Left lung (tissue), 14 donors: ENCODE data around the gene RITA1. TPM values are rescaled to one million over a fixed set of nuclear protein-coding genes. Genes with fewer than 3 reads are reported as not detected.
A peak's percentile ranks its signal among the peaks of the same experiment; 100 is the strongest.

Experiments
- ATAC-seq: fragments of 200-7000 bp; cut with Tn5 transposase; one replicate; pipeline ENCODE4 v1.9.1; 2020; ENCODE audit warnings: moderate library complexity
- DNase-seq, 4 donors: peaks; one replicate each; pipeline ENCODE4 v3.0.0-alpha.2; 2013 to 2020
- H3K27ac ChIP-seq, 2 donors: fragments of 200-600 bp; sonication (generic) in 1 of 2; one replicate each; pipeline versions ENCODE4 v1.5.0 to v1.8.0; 2020 to 2021
- H3K27me3 ChIP-seq, 2 donors: fragments of 200-600 bp; sonication (generic) in 1 of 2; one replicate each; pipeline versions ENCODE4 v1.5.0 to v1.8.0; 2020 to 2021
- H3K36me3 ChIP-seq, 2 donors: fragments of 200-600 bp; sonication (generic) in 1 of 2; one replicate each; pipeline versions ENCODE4 v1.5.0 to v1.8.0; 2020 to 2021
- H3K4me1 ChIP-seq, 2 donors: fragments of 200-600 bp; one replicate each; pipeline ENCODE4 v1.8.0; 2021
- H3K4me3 ChIP-seq, 2 donors: fragments of 200-600 bp; sonication (generic) in 1 of 2; one replicate each; pipeline versions ENCODE4 v1.5.0 to v1.8.0; 2020 to 2021; ENCODE audit warnings: mild to moderate bottlenecking in 1 of 2
- H3K9me3 ChIP-seq, 2 donors: fragments of 200-600 bp; sonication (generic) in 1 of 2; one replicate each; pipeline versions ENCODE4 v1.5.0 to v1.8.0; 2020 to 2021
- intact Hi-C, 2 donors: fragments of 100-400 bp; cut with DNase I; formaldehyde crosslinking; loops; one replicate each; pipeline versions ENCODE4 v1.11.2 to v1.14.2; 2022
- long read RNA-seq, 12 donors: library from polyadenylated mRNA in 2 of 12; unstranded in 2 of 12; transcript quantifications; one replicate each; pipeline ENCODE4 v2.0.0 and lab custom pipeline, GENCODE V29; 2019 to 2026
- polyA plus RNA-seq, 6 donors: library from polyadenylated mRNA; unstranded; fragments of 120-200 nt; gene quantifications; one replicate each; pipeline ENCODE4 v1.2.1, GENCODE V29; 2013; ENCODE audit not compliant: insufficient read length in 6 of 6
- total RNA-seq, 2 donors: library from RNA; stranded (reverse); fragmentation: NEBNext Ultra II Directional; extraction: Animal tissue kit (Norgen Biotek cat#: 25700); gene quantifications; one replicate each; pipeline ENCODE4 v1.2.1, GENCODE V29; 2021
- TF ChIP-seq, protein P1 (sequence below), 2 donors: fragments of 200-600 bp; sonication (generic) in 1 of 2; IDR thresholded peaks; one replicate each; pipeline versions ENCODE4 v1.5.0 to v1.8.0; 2021; ENCODE audit warnings: antibody characterized with exemption in 2 of 2
- donor health status: DM: no; HTN: yes; CAD: no.
- donor health status: DM: no; HTN: no; CAD: no.

The RITA1 gene
- total RNA-seq (10 to 100 TPM; 16.7 to 17.3 TPM), polyA plus RNA-seq (10 to 100 TPM in 4 of 6 donors, 1 to 10 TPM in 2; 9.1 to 14.4 (median 10.9) TPM)
- long read RNA-seq, donor 1, transcript RITA1-201 (4 exons, 2,053 nt) = major isoform, 14 of 22 reads
- long read RNA-seq, donor 1, partial matches to known transcripts = 6 of 22 reads
- long read RNA-seq, donor 1, other reads (novel, unspliced or antisense) = 0 of 22 reads
- long read RNA-seq, donor 2, transcript RITA1-201 (4 exons, 2,053 nt) = major isoform, 7 of 9 reads
- long read RNA-seq, donor 2, partial matches to known transcripts = 0 of 9 reads
- long read RNA-seq, donor 2, other reads (novel, unspliced or antisense) = 0 of 9 reads
- long read RNA-seq, donor 3, partial matches to known transcripts = 5 of 8 reads
- long read RNA-seq, donor 3, other reads (novel, unspliced or antisense) = 0 of 8 reads
- long read RNA-seq, donor 4, transcript RITA1-201 (4 exons, 2,053 nt) = major isoform, 23 of 29 reads
- long read RNA-seq, donor 4, partial matches to known transcripts = 4 of 29 reads
- long read RNA-seq, donor 4, other reads (novel, unspliced or antisense) = 0 of 29 reads
- long read RNA-seq, donor 5, transcript RITA1-201 (4 exons, 2,053 nt) = major isoform, 10 of 11 reads
- long read RNA-seq, donor 5, partial matches to known transcripts = 0 of 11 reads
- long read RNA-seq, donor 5, other reads (novel, unspliced or antisense) = 0 of 11 reads
- long read RNA-seq, donor 6, transcript RITA1-201 (4 exons, 2,053 nt) = major isoform, 7 of 7 reads
- long read RNA-seq, donor 6, partial matches to known transcripts = 0 of 7 reads
- long read RNA-seq, donor 6, other reads (novel, unspliced or antisense) = 0 of 7 reads
- long read RNA-seq, donor 7, partial matches to known transcripts = 0 of 4 reads
- long read RNA-seq, donor 7, other reads (novel, unspliced or antisense) = 0 of 4 reads
- long read RNA-seq, donor 8, transcript RITA1-201 (4 exons, 2,053 nt) = major isoform, 7 of 9 reads
- long read RNA-seq, donor 8, partial matches to known transcripts = 0 of 9 reads
- long read RNA-seq, donor 8, other reads (novel, unspliced or antisense) = 0 of 9 reads
- long read RNA-seq, donor 9 = 0 reads
- long read RNA-seq, donor 10, transcript RITA1-201 (4 exons, 2,053 nt) = major isoform, 42 of 50 reads
- long read RNA-seq, donor 10, partial matches to known transcripts = 3 of 50 reads
- long read RNA-seq, donor 10, other reads (novel, unspliced or antisense) = 1 of 50 reads
- long read RNA-seq, donor 11, transcript RITA1-201 (4 exons, 2,053 nt) = major isoform, 14 of 24 reads
- long read RNA-seq, donor 11, partial matches to known transcripts = 5 of 24 reads
- long read RNA-seq, donor 11, other reads (novel, unspliced or antisense) = 0 of 24 reads
- long read RNA-seq, donor 12, transcript RITA1-201 (4 exons, 2,053 nt) = major isoform, 10 of 13 reads
- long read RNA-seq, donor 12, partial matches to known transcripts = 0 of 13 reads
- long read RNA-seq, donor 12, other reads (novel, unspliced or antisense) = 0 of 13 reads

DNA sequence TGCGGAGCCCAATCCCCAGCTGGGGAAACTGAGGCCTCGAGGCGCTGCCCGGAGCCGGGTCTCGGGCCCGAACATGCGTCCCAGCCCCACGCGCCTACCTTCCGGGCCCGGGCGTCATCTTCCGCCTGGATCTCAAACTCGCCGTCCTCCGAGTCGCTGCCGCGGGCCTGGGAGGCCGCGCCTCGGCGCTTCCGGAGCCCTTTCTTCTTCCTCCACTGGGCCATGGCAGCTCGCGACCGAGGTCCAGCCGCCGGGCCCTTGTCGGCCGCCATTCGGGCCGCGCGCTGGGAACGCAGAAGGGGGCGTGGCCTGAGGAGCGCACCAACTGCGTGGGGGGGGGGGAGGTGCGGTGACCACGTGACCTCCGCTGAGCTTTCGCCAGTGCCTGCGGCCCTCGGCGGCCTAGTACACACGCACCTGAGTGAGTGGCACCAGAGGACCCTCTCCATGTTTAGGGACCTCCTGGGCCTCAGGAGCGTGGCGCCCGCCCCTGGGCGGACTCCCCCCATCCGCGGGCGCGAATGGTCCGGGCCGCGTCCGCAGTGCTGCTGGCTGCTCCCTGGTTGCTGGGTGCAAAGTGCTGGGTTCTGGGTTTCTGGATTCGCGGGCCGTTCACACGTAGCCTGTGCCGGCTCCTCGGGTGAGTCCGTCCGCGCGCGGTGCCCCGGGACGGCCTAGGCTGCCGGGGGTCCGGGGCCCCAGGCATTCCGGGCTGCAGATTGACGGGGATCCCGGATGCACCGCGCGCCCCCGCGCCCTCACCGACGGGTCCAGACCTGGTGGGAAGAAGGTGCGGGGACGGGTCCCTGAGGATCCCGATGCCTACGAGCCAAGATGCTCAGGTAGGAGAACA, at the start of gene RITA1, which contains the start of gene DDX54:
Gene RITA1 (plus strand): TSS at position 542 of the 853 bp plus-strand sequence. CDS start 1,026 bp downstream, outside the sequence.
Gene DDX54 (minus strand): TSS at position 299 of the 853 bp plus-strand sequence. CDS start 27 bp downstream, at position 272.
- Histone ChIP-seq H3K36me3 (peaks cover 0 to 14% of the 10 kb centered on the region in 2 donors), H3K4me3 (peak within 1 kb of the TSS; percentile 100), H3K4me1 (peaks cover 5 to 46% of the 10 kb centered on the region in 2 donors), H3K27me3 (no peaks in the 10 kb centered on the region), H3K9me3 (no peaks in the 10 kb centered on the region), H3K27ac (peak within 1 kb of the TSS; percentile 90 to 97)
- TF ChIP-seq, protein P1, sequence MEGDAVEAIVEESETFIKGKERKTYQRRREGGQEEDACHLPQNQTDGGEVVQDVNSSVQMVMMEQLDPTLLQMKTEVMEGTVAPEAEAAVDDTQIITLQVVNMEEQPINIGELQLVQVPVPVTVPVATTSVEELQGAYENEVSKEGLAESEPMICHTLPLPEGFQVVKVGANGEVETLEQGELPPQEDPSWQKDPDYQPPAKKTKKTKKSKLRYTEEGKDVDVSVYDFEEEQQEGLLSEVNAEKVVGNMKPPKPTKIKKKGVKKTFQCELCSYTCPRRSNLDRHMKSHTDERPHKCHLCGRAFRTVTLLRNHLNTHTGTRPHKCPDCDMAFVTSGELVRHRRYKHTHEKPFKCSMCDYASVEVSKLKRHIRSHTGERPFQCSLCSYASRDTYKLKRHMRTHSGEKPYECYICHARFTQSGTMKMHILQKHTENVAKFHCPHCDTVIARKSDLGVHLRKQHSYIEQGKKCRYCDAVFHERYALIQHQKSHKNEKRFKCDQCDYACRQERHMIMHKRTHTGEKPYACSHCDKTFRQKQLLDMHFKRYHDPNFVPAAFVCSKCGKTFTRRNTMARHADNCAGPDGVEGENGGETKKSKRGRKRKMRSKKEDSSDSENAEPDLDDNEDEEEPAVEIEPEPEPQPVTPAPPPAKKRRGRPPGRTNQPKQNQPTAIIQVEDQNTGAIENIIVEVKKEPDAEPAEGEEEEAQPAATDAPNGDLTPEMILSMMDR (IDR thresholded peaks at IDR 0.05) = no peak
- intact Hi-C loops = no loop called here
- DNase-seq (peak; percentile 79 to 93 (median 86)), ATAC-seq (peak; percentile 91)

DNA sequence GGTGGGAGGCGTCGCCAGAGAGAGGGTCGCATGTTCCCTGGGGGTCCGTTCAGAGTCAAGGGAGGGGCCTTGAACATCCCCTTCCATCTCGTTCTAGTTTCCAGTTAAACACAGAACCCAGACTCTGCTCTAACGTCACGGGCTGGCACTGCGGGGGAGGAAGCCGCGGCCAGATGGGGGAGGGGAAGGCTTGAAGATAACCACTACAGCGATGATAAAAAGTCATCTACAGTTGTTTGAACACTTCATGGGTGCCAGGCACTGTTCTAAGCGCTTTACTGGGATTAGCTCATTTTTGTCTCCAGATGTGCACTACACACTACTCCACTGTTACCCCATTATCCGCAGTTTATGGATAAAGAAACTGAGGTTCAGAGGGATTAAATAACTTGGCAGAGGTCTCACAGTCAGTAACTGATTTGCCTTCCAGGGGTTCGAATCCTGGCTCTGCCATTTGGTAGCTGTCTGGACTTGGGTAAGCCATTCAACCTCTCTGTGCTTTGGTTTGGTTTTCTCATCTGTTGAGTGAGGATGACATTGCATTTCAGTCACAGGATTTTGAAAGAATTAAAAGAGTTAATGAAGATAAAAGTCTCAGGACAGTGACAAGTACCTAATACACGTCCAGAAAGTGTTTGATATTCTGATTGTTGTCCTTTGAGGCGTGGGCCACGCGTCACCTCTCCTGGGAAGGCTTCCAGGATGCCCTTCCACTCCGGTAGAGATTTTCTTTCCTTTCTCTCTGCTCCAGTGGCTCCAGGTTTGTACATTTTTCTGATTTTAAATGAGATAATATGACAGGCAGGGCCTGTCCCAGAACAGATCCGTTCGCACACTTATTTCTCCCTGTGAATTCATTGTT, 49.2 kb upstream of the RITA1 start:
- DNase-seq = no peak
- ATAC-seq = peak; percentile 40
- Histone ChIP-seq H3K27ac (no peak overlapping the region), H3K9me3 (no peaks in the 10 kb centered on the region), H3K36me3 (no peaks in the 10 kb centered on the region), H3K4me3 (no peak overlapping the region), H3K4me1 (peaks cover 0 to 9% of the 10 kb centered on the region in 2 donors), H3K27me3 (peaks cover 0 to 51% of the 10 kb centered on the region in 2 donors)
- intact Hi-C loops = no loop called here
- TF ChIP-seq, protein P1 (IDR thresholded peaks at IDR 0.05) = no peak

GRCh38 chr12:113136990-113137511, 48.5 kb upstream of the RITA1 start:
- Histone ChIP-seq H3K4me1 (peaks cover 0 to 9% of the 10 kb centered on the region in 2 donors), H3K27me3 (peaks cover 0 to 51% of the 10 kb centered on the region in 2 donors), H3K9me3 (no peaks in the 10 kb centered on the region), H3K4me3 (no peak overlapping the region), H3K36me3 (no peaks in the 10 kb centered on the region), H3K27ac (no peak overlapping the region)
- DNase-seq (no peak), ATAC-seq (peak; percentile 39)
- TF ChIP-seq, protein P1 (IDR thresholded peaks at IDR 0.05) = no peak
- intact Hi-C loops = no loop called here
